ENCODE measurements around the gene MAP3K7. TPM values are rescaled to one million over a fixed set of nuclear protein-coding genes. Genes with fewer than 3 reads are reported as not detected.

The MAP3K7 gene
- total and polyA plus RNA-seq, 2 of the 13 experiments (the other 11 are each of a cell fraction or from before 2014, with no cell fraction given), result 24.1 to 24.4 TPM

GRCh38 chr6:90612313-90612680, 25.4 kb upstream of the MAP3K7 start:
- H2AFZ ChIP-seq (ENCODE audit: low read length), result no peak overlapping the region
- in situ Hi-C loops (cut with HindIII; ENCODE audit: extremely low pct_ligation_motif_present, low pct_unique_long_range_greater_than_20kb) (no loop called here), intact Hi-C loops (cut with micrococcal nuclease; ENCODE audit: unreplicated experiment) (no loop called here)
- no peak overlapping the region for H3K9ac ChIP-seq (ENCODE audit: insufficient read depth, low read depth, low read length)
- H3K79me2 ChIP-seq (ENCODE audit: insufficient read depth, low read length), result no peaks in the 10 kb centered on the region
- H4K20me1 ChIP-seq (ENCODE audit: insufficient read depth, low read length), result no peaks in the 10 kb centered on the region
- H3K4me2 ChIP-seq (ENCODE audit: low read depth, low read length), result no peak overlapping the region
- H3K9me3 ChIP-seq (ENCODE audit: low read length), result no peaks in the 10 kb centered on the region
- ATAC-seq (no peak), FAIRE-seq (no peak), DNase-seq (ENCODE audit: low spot score) (no peak)
- ChIA-PET POLR2A (no interaction called here), CTCF (ENCODE audit: low intra/inter-chr PET ratio, low total read pairs) (no interaction called here)
- 0% methylated on average over 6 of the region's 6 CpGs for WGBS (ENCODE audit: low lambda C conversion rate)
- H3K36me3 ChIP-seq (replicated peaks in 1 of 2; ENCODE audit: control insufficient read depth in 1 of 2, insufficient read depth in 2 of 2, low read length in 2 of 2), result no peaks in the 10 kb centered on the region
- TF ChIP-seq, protein P1, sequence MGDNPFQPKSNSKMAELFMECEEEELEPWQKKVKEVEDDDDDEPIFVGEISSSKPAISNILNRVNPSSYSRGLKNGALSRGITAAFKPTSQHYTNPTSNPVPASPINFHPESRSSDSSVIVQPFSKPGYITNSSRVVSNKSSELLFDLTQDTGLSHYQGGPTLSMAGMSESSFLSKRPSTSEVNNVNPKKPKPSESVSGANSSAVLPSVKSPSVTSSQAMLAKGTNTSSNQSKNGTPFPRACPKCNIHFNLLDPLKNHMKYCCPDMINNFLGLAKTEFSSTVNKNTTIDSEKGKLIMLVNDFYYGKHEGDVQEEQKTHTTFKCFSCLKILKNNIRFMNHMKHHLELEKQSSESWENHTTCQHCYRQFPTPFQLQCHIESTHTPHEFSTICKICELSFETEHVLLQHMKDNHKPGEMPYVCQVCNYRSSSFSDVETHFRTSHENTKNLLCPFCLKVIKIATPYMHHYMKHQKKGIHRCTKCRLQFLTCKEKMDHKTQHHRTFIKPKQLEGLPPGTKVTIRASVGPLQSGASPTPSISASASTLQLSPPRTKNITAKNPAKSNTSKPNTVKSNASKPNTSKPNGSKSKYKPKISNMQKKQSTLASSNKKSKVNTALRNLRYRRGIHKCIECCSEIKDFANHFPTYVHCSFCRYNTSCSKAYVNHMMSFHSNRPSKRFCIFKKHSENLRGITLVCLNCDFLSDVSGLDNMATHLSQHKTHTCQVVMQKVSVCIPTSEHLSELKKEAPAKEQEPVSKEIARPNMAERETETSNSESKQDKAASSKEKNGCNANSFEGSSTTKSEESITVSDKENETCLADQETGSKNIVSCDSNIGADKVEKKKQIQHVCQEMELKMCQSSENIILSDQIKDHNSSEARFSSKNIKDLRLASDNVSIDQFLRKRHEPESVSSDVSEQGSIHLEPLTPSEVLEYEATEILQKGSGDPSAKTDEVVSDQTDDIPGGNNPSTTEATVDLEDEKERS (CRISPR knock-in tag; IDR thresholded peaks at IDR 0.05), result no peak
- TF ChIP-seq MED13 (CRISPR knock-in tag; IDR thresholded peaks at IDR 0.05) (no peak), SALL1 (CRISPR knock-in tag; IDR thresholded peaks at IDR 0.05) (no peak), POLR2AphosphoS2 (IDR thresholded peaks at IDR 0.05; ENCODE audit: low read depth, low read length) (no peak), HNRNPL (IDR thresholded peaks at IDR 0.05; ENCODE audit: low read depth, low read length) (no peak), ARID2 (CRISPR knock-in tag; IDR thresholded peaks at IDR 0.05; ENCODE audit: borderline replicate concordance) (no peak), CCDC6 (CRISPR knock-in tag; IDR thresholded peaks at IDR 0.05) (no peak), HOXD1 (CRISPR knock-in tag; IDR thresholded peaks at IDR 0.05) (no peak), KDM3A (CRISPR knock-in tag; IDR thresholded peaks at IDR 0.05; ENCODE audit: low read depth) (no peak), GFI1 (CRISPR knock-in tag; IDR thresholded peaks at IDR 0.05; ENCODE audit: borderline replicate concordance) (no peak), ZNF34 (CRISPR knock-in tag; IDR thresholded peaks at IDR 0.05; ENCODE audit: borderline replicate concordance) (no peak), ZNF225 (CRISPR knock-in tag; IDR thresholded peaks at IDR 0.05) (no peak)
- H3K27me3 ChIP-seq (ENCODE audit: control insufficient read depth in 1 of 2, insufficient read depth in 2 of 2, low read length in 2 of 2), result peaks cover 2 to 32% of the 10 kb centered on the region in 2 experiments; a peak in 4 of 5 replicates
- H3K27ac ChIP-seq (ENCODE audit: extremely low read length, insufficient read depth, low read length), result no peak overlapping the region
- 0 out of 2 replicates have a peak, but pooled peaks cover 7% of the 10 kb centered on the region for H3K4me1 ChIP-seq (ENCODE audit: insufficient read depth, low read length)
- no peak overlapping the region for H3K4me3 ChIP-seq (replicated peaks in 1 of 3; ENCODE audit: insufficient read depth in 1 of 3, low read depth in 2 of 3, low read length in 3 of 3)
- BruUV-seq (replicated peaks), result no TSS peak
